Muscle layer of duodenum (tissue), 2 donors: ENCODE measurements around the gene GNAI3.

Experiments used
- H3K27ac ChIP-seq: one replicate; pipeline ENCODE4 v1.7.0; 2013; ENCODE audit warnings: mild to moderate bottlenecking, low read length
- H3K27me3 ChIP-seq: one replicate; pipeline ENCODE4 v1.7.0; 2013; ENCODE audit warnings: low read depth, mild to moderate bottlenecking, control low read depth, low read length
- H3K36me3 ChIP-seq, 2 donors: one replicate each; pipeline ENCODE4 v1.7.0; 2013; ENCODE audit warnings: low read length in 2 of 2, control low read depth in 1 of 2, mild to moderate bottlenecking in 1 of 2; ENCODE audit not compliant: insufficient read depth in 2 of 2, control insufficient read depth in 1 of 2
- H3K4me1 ChIP-seq, 2 donors: one replicate each; pipeline ENCODE4 v1.7.0; 2013; ENCODE audit warnings: low read length in 2 of 2, mild to moderate bottlenecking in 2 of 2, control low read depth in 1 of 2, moderate library complexity in 1 of 2; ENCODE audit not compliant: insufficient read depth in 2 of 2, control insufficient read depth in 1 of 2
- H3K4me3 ChIP-seq, 2 donors: one replicate each; pipeline ENCODE4 v1.7.0; 2013; ENCODE audit warnings: low read length in 2 of 2, low read depth in 1 of 2, mild to moderate bottlenecking in 1 of 2
- H3K9me3 ChIP-seq, 2 donors: one replicate each; pipeline ENCODE4 v1.7.0; 2013; ENCODE audit warnings: low read length in 2 of 2, control low read depth in 1 of 2, mild to moderate bottlenecking in 1 of 2; ENCODE audit not compliant: control insufficient read depth in 1 of 2
- donor health status: healthy.

GNAI3 gene

GRCh38 chr1:109538827-109539555, 9.4 kb upstream of the GNAI3 start:
- peaks cover 6 to 16% of the 10 kb centered on the region in 2 donors for H3K4me1 ChIP-seq
- H3K36me3 ChIP-seq = no peaks in the 10 kb centered on the region
- no peaks in the 10 kb centered on the region for H3K27me3 ChIP-seq
- H3K9me3 ChIP-seq = no peaks in the 10 kb centered on the region
- H3K27ac ChIP-seq = no peak overlapping the region
- no peak overlapping the region for H3K4me3 ChIP-seq

- Histone ChIP-seq H3K36me3 (no peaks in the 10 kb centered on the region), H3K27ac (no peak within 1 kb of the TSS), H3K4me1 (peaks cover 6 to 16% of the 10 kb centered on the region in 2 donors), H3K27me3 (no peaks in the 10 kb centered on the region), H3K4me3 (no peak within 1 kb of the TSS), H3K9me3 (no peaks in the 10 kb centered on the region)
Measured at GRCh38 chr1:109539676-109540075, 8.7 kb upstream of the GNAI3 start, which contains the start of gene GPR61. TSS of gene GPR61 (plus strand) at chr1:109539872. CDS start at chr1:109543023, 3,151 bp downstream.

- Histone ChIP-seq H3K4me3 (no peak overlapping the region), H3K4me1 (peaks cover 4 to 6% of the 10 kb centered on the region in 2 donors), H3K27ac (no peak overlapping the region), H3K9me3 (no peaks in the 10 kb centered on the region), H3K36me3 (no peaks in the 10 kb centered on the region), H3K27me3 (no peaks in the 10 kb centered on the region)
Measured at GRCh38 chr1:109541102-109541501, 7.3 kb upstream of the GNAI3 start.

- Histone ChIP-seq H3K27ac (no peak overlapping the region), H3K36me3 (no peaks in the 10 kb centered on the region), H3K4me1 (peaks cover 10 to 11% of the 10 kb centered on the region in 2 donors), H3K9me3 (no peaks in the 10 kb centered on the region), H3K27me3 (no peaks in the 10 kb centered on the region), H3K4me3 (no peak overlapping the region)
Measured at GRCh38 chr1:109542657-109543056, 5.8 kb upstream of the GNAI3 start.

GRCh38 chr1:109543283-109543987, 5.0 kb upstream of the GNAI3 start:
- H3K4me1 ChIP-seq = peaks cover 10 to 11% of the 10 kb centered on the region in 2 donors
- H3K36me3 ChIP-seq = peaks cover 0 to under 1% of the 10 kb centered on the region in 2 donors
- no peaks in the 10 kb centered on the region for H3K9me3 ChIP-seq
- H3K27me3 ChIP-seq = no peaks in the 10 kb centered on the region
- H3K4me3 ChIP-seq = no peak overlapping the region
- no peak overlapping the region for H3K27ac ChIP-seq

DNA sequence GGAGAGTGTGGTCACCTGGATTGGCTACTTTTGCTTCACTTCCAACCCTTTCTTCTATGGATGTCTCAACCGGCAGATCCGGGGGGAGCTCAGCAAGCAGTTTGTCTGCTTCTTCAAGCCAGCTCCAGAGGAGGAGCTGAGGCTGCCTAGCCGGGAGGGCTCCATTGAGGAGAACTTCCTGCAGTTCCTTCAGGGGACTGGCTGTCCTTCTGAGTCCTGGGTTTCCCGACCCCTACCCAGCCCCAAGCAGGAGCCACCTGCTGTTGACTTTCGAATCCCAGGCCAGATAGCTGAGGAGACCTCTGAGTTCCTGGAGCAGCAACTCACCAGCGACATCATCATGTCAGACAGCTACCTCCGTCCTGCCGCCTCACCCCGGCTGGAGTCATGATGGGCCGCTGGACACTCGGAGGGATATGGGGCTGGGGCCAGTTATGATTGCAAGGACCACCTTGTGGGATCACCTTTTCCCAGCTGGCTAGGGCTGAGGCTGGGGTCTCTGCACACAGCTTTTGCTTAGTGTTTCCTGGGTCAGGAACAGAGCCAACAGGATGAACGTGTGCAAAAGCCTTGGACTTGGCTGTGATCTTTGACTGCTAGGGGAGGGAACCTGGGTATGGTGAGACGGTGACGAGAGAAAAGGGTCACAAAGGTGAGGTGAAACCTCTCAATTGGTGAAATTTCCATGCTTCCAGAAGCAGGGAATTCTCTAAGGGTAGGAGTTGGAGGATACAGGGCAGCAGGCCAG, 4.3 kb upstream of the GNAI3 start:
- H3K9me3 ChIP-seq = no peaks in the 10 kb centered on the region
- peaks cover 0 to 4% of the 10 kb centered on the region in 2 donors for H3K36me3 ChIP-seq
- H3K4me3 ChIP-seq = no peak overlapping the region
- H3K4me1 ChIP-seq = peaks cover 10 to 11% of the 10 kb centered on the region in 2 donors
- H3K27ac ChIP-seq = no peak overlapping the region
- no peaks in the 10 kb centered on the region for H3K27me3 ChIP-seq

DNA sequence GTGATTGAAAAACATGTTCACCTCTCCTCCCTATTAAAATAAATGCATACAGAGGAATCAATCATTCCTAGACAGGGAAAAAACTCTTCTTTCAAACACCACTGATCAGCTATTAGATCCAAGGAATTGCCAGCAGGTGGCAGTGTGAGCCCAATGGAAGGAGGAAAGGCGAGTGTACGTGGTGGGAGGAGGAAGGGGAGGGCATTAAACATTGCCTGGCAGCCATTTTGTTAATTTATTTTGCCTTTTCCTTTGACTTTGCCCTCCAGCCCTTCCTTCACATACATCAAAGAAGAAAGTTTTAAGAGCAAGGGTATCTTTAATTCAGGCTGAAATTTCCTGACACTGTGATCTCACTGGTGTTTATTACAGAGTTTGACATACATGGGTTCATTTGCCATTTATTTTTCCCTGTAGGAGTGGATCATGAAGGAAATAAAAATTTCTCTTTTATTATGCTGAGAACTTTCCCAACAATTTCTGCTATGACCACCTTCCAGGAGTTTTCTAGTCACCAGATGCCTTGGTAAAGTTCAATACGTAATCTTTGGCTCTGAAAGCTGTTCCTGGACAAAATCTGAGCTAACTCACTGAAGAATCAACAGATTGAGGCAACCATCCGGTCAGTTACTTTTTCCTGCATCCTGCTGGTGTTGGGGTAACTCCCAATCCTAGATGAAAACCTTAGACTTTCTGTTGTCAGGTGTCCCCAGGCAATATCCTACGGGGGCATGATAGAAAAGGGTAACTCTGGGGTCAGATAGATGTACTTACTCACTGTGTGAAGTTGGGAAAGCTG, 1.9 kb upstream of the GNAI3 start:
- Histone ChIP-seq H3K4me1 (peaks cover 11 to 25% of the 10 kb centered on the region in 2 donors), H3K27me3 (no peaks in the 10 kb centered on the region), H3K9me3 (no peaks in the 10 kb centered on the region), H3K36me3 (peaks cover 0 to 4% of the 10 kb centered on the region in 2 donors), H3K27ac (peak overlapping the region; percentile 99), H3K4me3 (peak overlapping the region; percentile 81 to 90)

- Histone ChIP-seq H3K27ac (peak overlapping the region; percentile 99), H3K4me3 (peak overlapping the region; percentile 81 to 90), H3K36me3 (peaks cover 0 to 4% of the 10 kb centered on the region in 2 donors), H3K27me3 (no peaks in the 10 kb centered on the region), H3K9me3 (no peaks in the 10 kb centered on the region), H3K4me1 (peaks cover 11 to 31% of the 10 kb centered on the region in 2 donors)
Measured at GRCh38 chr1:109547463-109548320, 723 bp upstream of the GNAI3 start.

- Histone ChIP-seq H3K4me3 (no peak overlapping the region), H3K27me3 (no peaks in the 10 kb centered on the region), H3K36me3 (no peaks in the 10 kb centered on the region), H3K27ac (no peak overlapping the region), H3K9me3 (no peaks in the 10 kb centered on the region), H3K4me1 (peaks cover 0 to 18% of the 10 kb centered on the region in 2 donors)
Measured at GRCh38 chr1:109556563-109556962, 8.1 kb downstream of the GNAI3 start.

DNA sequence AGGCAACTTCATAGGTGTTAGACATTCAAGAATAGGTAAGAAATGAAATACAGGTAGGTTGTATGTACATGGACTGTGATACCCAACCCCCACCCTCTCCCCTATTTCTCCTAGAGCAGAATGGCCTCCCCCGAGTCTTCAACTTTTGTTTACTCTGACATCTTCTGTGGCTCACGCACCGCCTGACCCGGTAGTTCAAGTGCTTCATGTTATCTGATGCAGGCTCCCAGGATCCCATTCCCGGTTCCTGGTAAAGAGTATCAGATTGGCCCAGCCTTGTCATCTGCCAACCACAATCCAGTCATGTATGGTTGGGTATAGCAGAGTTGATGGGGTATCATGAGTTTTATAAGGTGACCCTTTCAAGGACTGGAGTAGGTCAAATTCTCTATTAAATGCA, 9.1 kb downstream of the GNAI3 start:
- no peaks in the 10 kb centered on the region for H3K27me3 ChIP-seq
- H3K9me3 ChIP-seq = no peaks in the 10 kb centered on the region
- H3K4me3 ChIP-seq = no peak overlapping the region
- peaks cover 0 to 19% of the 10 kb centered on the region in 2 donors for H3K4me1 ChIP-seq
- H3K27ac ChIP-seq = no peak overlapping the region
- no peaks in the 10 kb centered on the region for H3K36me3 ChIP-seq
